SK-N-MC (cell line): ENCODE data around the gene PLA2G12A.

ENCODE experiments used
- EZH2 ChIP-seq: fragments of 200-600 bp; sonication (generic); IDR thresholded peaks from one replicate; pipeline ENCODE4 v1.6.1; 2017; ENCODE audit warnings: antibody characterized with exemption
- FOXP2 ChIP-seq: optimal IDR thresholded peaks from 2 replicates; pipeline ENCODE3; 2011; ENCODE audit warnings: mild to moderate bottlenecking, moderate library complexity; ENCODE audit not compliant: insufficient read depth; ENCODE audit errors: extremely low read length, control extremely low read depth
- POLR2AphosphoS5 ChIP-seq: IDR thresholded peaks from 2 replicates; pipeline ENCODE4 v1.6.1; 2012; ENCODE audit warnings: mild to moderate bottlenecking, low read depth, low read length, borderline replicate concordance

DNA sequence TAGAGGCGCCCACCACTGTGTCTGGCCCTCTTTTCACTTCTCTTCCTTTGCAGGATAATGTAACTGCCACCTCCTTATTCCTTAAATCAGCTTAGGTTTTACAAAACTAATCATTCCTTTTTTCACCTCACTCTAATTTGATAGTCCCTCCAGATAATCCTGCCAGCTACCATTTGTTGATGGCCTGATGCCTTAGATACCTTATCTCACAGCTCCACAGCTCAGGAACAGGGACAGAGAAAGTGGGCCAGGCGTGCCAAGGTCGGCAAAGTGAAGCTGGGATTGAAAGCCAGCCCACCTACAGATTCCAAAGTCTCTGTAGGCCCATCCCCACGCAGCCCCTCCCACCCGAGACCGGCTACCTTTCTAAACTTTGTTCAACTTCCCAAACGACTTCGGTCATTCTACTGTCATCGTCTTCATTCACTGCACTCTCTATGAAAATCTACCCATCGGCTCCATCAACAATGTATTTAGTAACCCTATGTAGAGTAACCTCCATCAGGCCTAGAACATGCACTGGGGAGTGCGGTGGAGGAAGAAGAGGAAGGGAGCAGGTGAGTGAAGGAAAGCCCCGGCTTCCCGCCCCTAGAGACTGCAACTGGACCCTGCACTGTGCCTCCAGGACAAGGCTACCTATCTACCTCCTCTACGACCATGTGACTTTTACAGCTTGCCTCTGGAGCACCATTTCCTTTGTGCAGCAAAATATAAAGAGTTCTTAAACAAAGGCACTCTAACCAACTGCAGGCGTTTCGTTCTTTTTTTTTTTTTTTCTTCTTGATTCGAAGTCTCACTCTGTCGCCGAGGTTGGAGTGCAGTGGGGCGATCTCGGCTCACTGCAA is 28.1 kb downstream of the PLA2G12A start:
- TF ChIP-seq POLR2AphosphoS5: no peak
- TF ChIP-seq FOXP2: no peak
- TF ChIP-seq EZH2: no peak
